ENCODE data around the gene GNG12.

The GNG12 gene

GRCh38 chr1:67792103-67792502, 41.2 kb downstream of the GNG12 start:
- no peak for TF ChIP-seq CTCF (IDR thresholded peaks at IDR 0.05)
- H3K4me3 Mint-ChIP-seq = no peak overlapping the region
- peaks cover 4% of the 10 kb centered on the region for H3K9me3 Mint-ChIP-seq
- no peak for DNase-seq
- peaks cover 6% of the 10 kb centered on the region for H3K27me3 Mint-ChIP-seq (ENCODE audit: low read depth, poor library complexity)
- no peak overlapping the region for H3K27ac Mint-ChIP-seq
- H3K36me3 Mint-ChIP-seq (ENCODE audit: low read depth) = peaks cover 7% of the 10 kb centered on the region
- H3K4me1 Mint-ChIP-seq = peaks cover 38% of the 10 kb centered on the region

- Mint-ChIP-seq H3K4me3 (no peak overlapping the region), H3K4me1 (peaks cover 38% of the 10 kb centered on the region), H3K36me3 (ENCODE audit: low read depth) (peaks cover 4% of the 10 kb centered on the region), H3K27me3 (ENCODE audit: low read depth, poor library complexity) (peaks cover 6% of the 10 kb centered on the region), H3K27ac (no peak overlapping the region), H3K9me3 (peaks cover 4% of the 10 kb centered on the region)
- DNase-seq = no peak
- TF ChIP-seq CTCF (IDR thresholded peaks at IDR 0.05) = no peak
Observed at GRCh38 chr1:67791686-67792085, 41.6 kb downstream of the GNG12 start.

- peaks cover 38% of the 10 kb centered on the region for H3K4me1 Mint-ChIP-seq
Observed at GRCh38 chr1:67791261-67791660, 42.0 kb downstream of the GNG12 start.

GRCh38 chr1:67790201-67790692, 43.0 kb downstream of the GNG12 start:
- H3K4me3 Mint-ChIP-seq = no peak overlapping the region
- no peaks in the 10 kb centered on the region for H3K9me3 Mint-ChIP-seq
- H3K27ac Mint-ChIP-seq = no peak overlapping the region
- no peaks in the 10 kb centered on the region for H3K36me3 Mint-ChIP-seq (ENCODE audit: low read depth)
- DNase-seq = no peak
- no peak for TF ChIP-seq CTCF (IDR thresholded peaks at IDR 0.05)
- H3K4me1 Mint-ChIP-seq = peaks cover 38% of the 10 kb centered on the region
- H3K27me3 Mint-ChIP-seq (ENCODE audit: low read depth, poor library complexity) = peaks cover 6% of the 10 kb centered on the region

More at GRCh38 chr1:67791261-67791660, 42.0 kb downstream of the GNG12 start:
- Mint-ChIP-seq H3K9me3 (no peaks in the 10 kb centered on the region), H3K4me3 (no peak overlapping the region), H3K27me3 (ENCODE audit: low read depth, poor library complexity) (peaks cover 6% of the 10 kb centered on the region), H3K36me3 (ENCODE audit: low read depth) (peaks cover under 1% of the 10 kb centered on the region), H3K27ac (no peak overlapping the region)
- no peak for TF ChIP-seq CTCF (IDR thresholded peaks at IDR 0.05)
- no peak for DNase-seq

- Mint-ChIP-seq H3K27ac (no peak overlapping the region), H3K9me3 (no peaks in the 10 kb centered on the region), H3K36me3 (ENCODE audit: low read depth) (no peaks in the 10 kb centered on the region), H3K4me1 (peaks cover 38% of the 10 kb centered on the region), H3K27me3 (ENCODE audit: low read depth, poor library complexity) (peaks cover 6% of the 10 kb centered on the region), H3K4me3 (no peak overlapping the region)
- DNase-seq = no peak
- TF ChIP-seq CTCF (IDR thresholded peaks at IDR 0.05) = no peak
Observed at GRCh38 chr1:67789551-67789950, 43.7 kb downstream of the GNG12 start.

- peaks cover 6% of the 10 kb centered on the region for H3K27me3 Mint-ChIP-seq (ENCODE audit: low read depth, poor library complexity)
- H3K9me3 Mint-ChIP-seq = no peaks in the 10 kb centered on the region
- DNase-seq = no peak
- no peak overlapping the region for H3K27ac Mint-ChIP-seq
- no peak overlapping the region for H3K4me3 Mint-ChIP-seq
- H3K4me1 Mint-ChIP-seq = peaks cover 33% of the 10 kb centered on the region
- H3K36me3 Mint-ChIP-seq (ENCODE audit: low read depth) = no peaks in the 10 kb centered on the region
- no peak for TF ChIP-seq CTCF (IDR thresholded peaks at IDR 0.05)
Observed at GRCh38 chr1:67788904-67789303, 44.4 kb downstream of the GNG12 start.

All from nephron progenitor cell (in vitro differentiated cells).